ENCODE results near the gene KDM7A. TPM values are rescaled to one million over a fixed set of nuclear protein-coding genes. Genes with fewer than 3 reads are reported as not detected.
"Not testable (repeated sequence)": the region's sequence is repeated elsewhere in the genome, so short reads cannot be mapped to it uniquely, and the experiment has no call there.

Gene KDM7A
- total RNA-seq, 1 donor from 2014 or later, result 10.9 TPM

- no peak for DNase-seq (ENCODE audit: low read depth in 2 of 2)
Measured at GRCh38 chr7:140161047-140161446, 15.7 kb downstream of the KDM7A start.

DNA sequence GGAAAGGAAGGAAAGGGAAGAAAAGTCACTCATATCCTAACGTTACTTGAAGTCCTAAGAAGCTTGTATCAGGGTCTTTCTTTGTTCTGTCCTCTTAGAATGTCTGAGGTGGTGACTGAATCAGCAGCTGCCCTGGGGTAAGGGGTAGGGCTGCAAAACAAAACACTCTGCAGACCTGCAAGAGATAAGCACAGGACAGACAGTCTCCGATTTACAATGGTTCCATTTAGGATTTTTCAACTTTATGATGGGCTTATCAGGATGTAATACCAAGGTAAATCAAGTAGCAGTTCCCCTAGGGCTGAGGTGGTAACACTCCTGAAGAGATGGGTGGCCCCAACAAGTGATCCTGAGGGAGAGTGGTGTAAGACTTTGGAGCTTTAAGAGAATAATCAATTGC, 16.5 kb downstream of the KDM7A start:
- no peak for DNase-seq (ENCODE audit: low read depth in 2 of 2)

GRCh38 chr7:140159497-140159896, 17.3 kb downstream of the KDM7A start:
- no peak for DNase-seq (ENCODE audit: low read depth in 2 of 2)

- DNase-seq (ENCODE audit: low read depth in 2 of 2), result no peak
Measured at GRCh38 chr7:140156460-140157080, 20.2 kb downstream of the KDM7A start.

- DNase-seq (ENCODE audit: low read depth in 2 of 2), result no peak
Measured at GRCh38 chr7:140155428-140155827, 21.4 kb downstream of the KDM7A start.

DNA sequence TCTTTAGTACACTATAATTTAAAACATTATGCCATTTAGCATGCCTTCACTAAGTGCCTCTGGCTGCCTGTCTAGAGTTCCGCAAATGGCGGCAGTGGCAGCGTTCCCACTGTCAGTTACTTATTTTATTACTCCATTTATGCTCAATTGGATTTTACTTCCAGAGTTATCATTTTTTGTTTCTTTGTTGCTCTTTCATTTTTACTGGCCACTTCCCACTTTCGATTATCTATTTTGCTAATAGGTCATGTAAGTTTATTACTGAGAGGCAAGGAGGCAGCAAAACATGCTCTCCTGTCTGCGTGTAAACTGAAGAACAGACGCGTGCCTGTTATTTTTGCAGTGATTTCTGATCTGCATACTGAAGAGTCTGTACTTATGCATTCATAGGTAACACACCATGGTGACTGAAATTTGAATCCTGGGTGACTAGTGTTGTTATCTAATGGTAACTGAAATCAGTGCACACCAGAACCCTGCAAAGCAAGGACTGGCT, 23.1 kb downstream of the KDM7A start:
- DNase-seq (ENCODE audit: low read depth in 2 of 2), result no peak

DNA sequence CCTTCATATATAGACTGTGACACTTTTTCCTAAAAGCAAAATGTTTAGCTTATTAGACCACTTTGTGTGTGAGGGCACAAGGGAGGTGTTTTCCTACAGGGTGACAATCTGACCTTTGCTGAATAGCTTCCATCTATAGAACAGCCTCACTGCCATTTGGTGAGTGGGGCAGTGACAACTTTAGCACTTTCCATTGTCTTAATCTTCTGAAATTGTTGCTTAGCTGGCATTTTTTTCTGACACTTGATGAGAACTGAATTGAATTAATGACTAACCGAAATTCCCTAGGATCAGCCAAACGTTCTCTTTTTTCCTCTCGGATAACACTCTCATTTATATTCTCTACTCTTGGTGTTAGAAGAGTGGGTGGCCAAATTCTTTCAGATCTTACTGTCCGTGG, 30.2 kb downstream of the KDM7A start:
- DNase-seq (ENCODE audit: low read depth in 2 of 2), result no peak

- DNase-seq (ENCODE audit: low read depth in 2 of 2), result no peak
Measured at GRCh38 chr7:140145709-140146108, 31.1 kb downstream of the KDM7A start.

GRCh38 chr7:140144821-140145220, 32.0 kb downstream of the KDM7A start:
- DNase-seq (ENCODE audit: low read depth in 2 of 2), result no peak

GRCh38 chr7:140143997-140144396, 32.8 kb downstream of the KDM7A start:
- DNase-seq (ENCODE audit: low read depth in 2 of 2), result no peak

- no peak for DNase-seq (ENCODE audit: low read depth in 2 of 2)
Measured at GRCh38 chr7:140142031-140142430, 34.8 kb downstream of the KDM7A start.

- no peak for DNase-seq (ENCODE audit: low read depth in 2 of 2)
Measured at GRCh38 chr7:140141256-140141655, 35.5 kb downstream of the KDM7A start.

- no peak for DNase-seq (ENCODE audit: low read depth in 2 of 2)
Measured at GRCh38 chr7:140137078-140137477, 39.7 kb downstream of the KDM7A start.

GRCh38 chr7:140136073-140136472, 40.7 kb downstream of the KDM7A start:
- no peak for DNase-seq (ENCODE audit: low read depth in 2 of 2)

GRCh38 chr7:140134039-140134438, 42.7 kb downstream of the KDM7A start:
- DNase-seq (ENCODE audit: low read depth in 2 of 2), result no peak

DNA sequence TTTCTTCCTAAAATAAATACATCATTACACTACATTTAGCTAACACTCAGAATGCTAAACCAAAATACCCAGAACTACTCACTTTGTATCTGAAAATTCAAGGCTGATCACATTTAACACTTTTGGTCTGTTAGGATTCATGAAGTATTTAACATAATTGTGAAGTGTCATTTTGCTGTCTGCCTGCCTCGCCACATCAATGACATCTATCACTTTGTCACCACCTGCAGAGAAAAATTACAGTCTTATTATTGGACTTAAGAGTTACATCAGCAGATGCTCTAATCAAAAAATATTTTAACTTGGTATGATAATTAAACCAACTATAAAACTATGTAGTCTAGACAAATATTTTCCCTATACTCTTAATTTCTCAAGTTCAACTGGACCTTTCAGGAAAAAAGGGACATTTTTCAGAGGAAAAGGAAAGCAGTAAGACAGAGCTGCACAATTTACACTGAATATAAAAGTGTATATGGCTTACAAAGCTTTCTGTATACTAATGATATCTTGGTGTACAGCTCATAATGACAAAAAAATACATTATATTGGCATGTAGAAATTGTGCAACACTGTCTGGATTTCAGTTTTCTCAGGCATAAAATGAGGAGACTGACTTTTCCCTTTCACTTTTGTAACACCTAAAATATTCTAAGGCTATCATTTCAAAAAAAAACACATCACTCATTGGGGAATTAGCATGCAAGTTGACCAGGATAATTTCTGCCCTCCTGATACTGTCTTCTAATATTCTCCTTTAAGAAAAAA, 49.2 kb downstream of the KDM7A start:
- DNase-seq (ENCODE audit: low read depth in 2 of 2), result no peak

DNA sequence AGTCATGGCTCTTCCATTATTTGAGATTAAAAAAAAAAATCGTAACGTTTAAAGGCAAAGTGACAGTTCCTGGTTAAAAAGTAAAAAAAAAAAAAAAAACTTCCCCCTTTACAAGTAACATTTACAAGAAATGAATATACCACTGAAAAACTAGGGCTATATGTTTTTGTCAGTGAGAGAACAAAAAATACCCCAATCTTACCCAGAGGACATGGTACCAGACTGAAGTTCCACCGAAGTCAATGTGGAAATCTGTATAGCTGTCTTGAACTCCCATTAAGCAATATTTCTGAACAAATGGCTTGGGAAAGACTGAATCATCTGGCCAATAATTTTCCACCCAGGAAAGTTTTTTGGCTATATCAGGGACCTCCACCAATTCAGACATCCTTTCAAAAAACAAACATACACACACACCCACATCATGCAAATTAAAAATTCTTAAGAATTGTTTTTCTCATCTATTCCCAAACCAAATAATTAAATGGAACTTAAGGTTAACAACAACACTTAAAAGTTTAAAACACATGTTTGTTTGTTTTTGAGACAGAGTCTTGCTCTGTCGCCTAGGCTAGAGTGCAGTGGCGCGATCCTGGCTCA, 50.2 kb downstream of the KDM7A start:
- no peak for DNase-seq (ENCODE audit: low read depth in 2 of 2)

DNA sequence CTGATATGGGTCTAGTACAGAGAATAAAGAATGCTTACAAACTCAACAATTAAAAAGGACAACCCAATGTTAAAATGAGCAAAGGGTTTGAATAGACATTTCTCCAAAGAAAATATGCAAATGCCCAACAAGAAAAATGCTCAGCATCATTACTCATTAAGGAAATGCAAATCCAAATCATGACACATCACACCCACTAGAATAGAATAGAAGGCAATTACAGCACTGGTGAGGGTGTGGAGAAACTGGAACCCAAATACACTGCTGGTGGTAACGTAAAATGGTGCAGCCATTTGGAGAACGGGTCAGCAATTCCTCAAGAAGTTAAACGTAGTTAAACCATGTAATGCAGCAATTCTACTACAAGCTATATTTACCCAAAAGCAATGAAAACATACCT, 53.8 kb downstream of the KDM7A start:
- no peak for DNase-seq (ENCODE audit: low read depth in 2 of 2)

- DNase-seq (ENCODE audit: low read depth in 2 of 2), result peak; percentile 8 to 16
Measured at GRCh38 chr7:140121326-140121725, 55.5 kb downstream of the KDM7A start.

GRCh38 chr7:140114817-140115216, 62.0 kb downstream of the KDM7A start:
- not testable (repeated sequence) for DNase-seq (ENCODE audit: low read depth in 2 of 2)

DNA sequence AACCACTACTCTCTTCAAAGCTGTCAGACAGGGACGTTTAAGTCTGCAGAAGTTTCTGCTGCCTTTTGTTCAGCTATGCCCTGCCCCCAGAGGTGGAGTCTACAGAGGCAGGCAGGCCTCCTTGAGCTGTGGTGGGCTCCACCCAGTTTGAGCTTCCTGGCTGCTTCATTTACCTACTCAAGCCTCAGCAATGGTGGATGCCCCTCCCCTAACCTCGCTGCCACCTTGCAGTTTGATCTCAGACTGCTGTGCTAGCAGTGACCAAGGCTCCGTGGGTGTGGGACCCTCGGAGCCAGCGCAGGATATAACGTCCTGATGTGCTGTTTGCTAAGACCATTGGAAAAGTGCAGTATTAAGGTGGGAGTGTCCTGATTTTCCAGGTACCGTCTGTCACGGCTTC, 68.0 kb downstream of the KDM7A start:
- not testable (repeated sequence) for DNase-seq (ENCODE audit: low read depth in 2 of 2)

GRCh38 chr7:140096459-140096858, 80.3 kb downstream of the KDM7A start:
- DNase-seq (ENCODE audit: low read depth in 2 of 2), result no peak

GRCh38 chr7:140093375-140093774, 83.4 kb downstream of the KDM7A start:
- DNase-seq (ENCODE audit: low read depth in 2 of 2), result no peak
